Measurements from ENCODE around the gene CNOT2.

GRCh38 chr12:70353780-70354660 lies 110.8 kb downstream of the CNOT2 start:
- no peak for TF ChIP-seq SIN3A (IDR thresholded peaks at IDR 0.05; ENCODE audit: borderline replicate concordance, low read depth, low read length)
- TF ChIP-seq CTCF (IDR thresholded peaks at IDR 0.05): no peak
- no peak for TF ChIP-seq FOXM1 (IDR thresholded peaks at IDR 0.05; ENCODE audit: low read depth)
- no peak for TF ChIP-seq REST (IDR thresholded peaks at IDR 0.05; ENCODE audit: low read depth, low read length)
- TF ChIP-seq MAX (IDR thresholded peaks at IDR 0.05; ENCODE audit: low read depth): no peak
- no peak for TF ChIP-seq JUND (IDR thresholded peaks at IDR 0.05)
- TF ChIP-seq FOSL2 (IDR thresholded peaks at IDR 0.05; ENCODE audit: borderline replicate concordance, low read depth): no peak
- no peak for TF ChIP-seq RFX5 (IDR thresholded peaks at IDR 0.05; ENCODE audit: low read length)

Data from SK-N-SH (cell line).